HepG2 (cell line): ENCODE measurements around the gene ADAMTS18. TPM values are rescaled to one million over a fixed set of nuclear protein-coding genes. Genes with fewer than 3 reads are reported as not detected.

Experiments
- ATAC-seq: fragments of 200-7000 bp; cut with Tn5 transposase; 3 replicates; pipeline ENCODE4 v1.9.1; 2020; ENCODE audit warnings: mild to moderate bottlenecking, moderate library complexity
- BruUV-seq: library from RNA; stranded (reverse); fragments of 400-500 nt; replicated peaks from 2 replicates; lab custom pipeline; 2021; lab: Mats Ljungman, UMichigan
- CTCF ChIA-PET: fragments of 300-600 bp; formaldehyde crosslinking; extraction: SDS; loops from one replicate; lab custom pipeline; 2021; ENCODE audit warnings: low total read pairs, inconsistent platforms, low intra/inter-chr PET ratio; lab: Yijun Ruan, JAX
- POLR2A ChIA-PET: fragments of 350-600 bp; sonication (Branson Sonifier 250); formaldehyde crosslinking; loops from one replicate; lab custom pipeline; 2020; ENCODE audit warnings: antibody characterized with exemption, inconsistent platforms; lab: Yijun Ruan, JAX
- DNase-seq: peaks from one replicate; pipeline ENCODE4 v3.0.0-alpha.2; 2015; ENCODE audit warnings: low spot score
- FAIRE-seq: peaks from 3 replicates; lab custom pipeline; 2011; peaks lifted over from hg19 to GRCh38; lab: Jason Lieb, UNC
- H2AFZ ChIP-seq: one replicate; pipeline ENCODE4 v1.6.1; 2011; ENCODE audit warnings: low read length, inconsistent platforms
- H3K27ac ChIP-seq: fragments of 300-600 bp; 3 replicates; pipeline ENCODE4 v1.8.0; 2011; ENCODE audit warnings: mixed run types, mild to moderate bottlenecking, mixed read lengths, low read length, inconsistent platforms; ENCODE audit not compliant: insufficient read depth; ENCODE audit errors: extremely low read length
- H3K27me3 ChIP-seq, 2 experiments: fragments of 200-600 bp in 1 of 2; 2 replicates in 1 of 2; 3 replicates in 1 of 2; pipeline versions ENCODE4 v1.6.0 to v1.8.0; 2011; ENCODE audit warnings: low read length in 2 of 2, mild to moderate bottlenecking in 2 of 2, moderate library complexity in 2 of 2, inconsistent platforms in 1 of 2; ENCODE audit not compliant: insufficient read depth in 2 of 2, control insufficient read depth in 1 of 2
- H3K36me3 ChIP-seq, 2 experiments: fragments of 200-600 bp in 1 of 2; replicated peaks in 1 of 2; 2 replicates in 1 of 2; 3 replicates in 1 of 2; pipeline versions ENCODE4 v1.5.1 to v1.8.0; 2011; ENCODE audit warnings: low read length in 2 of 2, inconsistent platforms in 1 of 2; ENCODE audit not compliant: insufficient read depth in 2 of 2, control insufficient read depth in 1 of 2
- H3K4me1 ChIP-seq: 2 replicates; pipeline ENCODE4 v1.5.1; 2012; ENCODE audit warnings: low read length, inconsistent platforms; ENCODE audit not compliant: insufficient read depth
- H3K4me2 ChIP-seq: 2 replicates; pipeline ENCODE4 v1.6.0; 2011; ENCODE audit warnings: low read depth, low read length, inconsistent platforms
- H3K4me3 ChIP-seq, 3 experiments: fragments of 200-600 bp in 1 of 3; sonication (generic), shearing (Covaris generic) in 1 of 3; replicated peaks in 1 of 3; 2 replicates each; pipeline ENCODE4 v1.5.1; 2011 to 2016; ENCODE audit warnings: low read length in 3 of 3, inconsistent platforms in 2 of 3, low read depth in 2 of 3, mild to moderate bottlenecking in 2 of 3, control low read depth in 1 of 3, mixed read lengths in 1 of 3; ENCODE audit not compliant: insufficient read depth in 1 of 3
- H3K79me2 ChIP-seq: one replicate; pipeline ENCODE4 v1.6.1; 2011; ENCODE audit warnings: low read length, inconsistent platforms; ENCODE audit not compliant: insufficient read depth
- H3K9ac ChIP-seq: 2 replicates; pipeline ENCODE4 v1.6.0; 2011; ENCODE audit warnings: mild to moderate bottlenecking, low read depth, low read length, inconsistent platforms; ENCODE audit not compliant: insufficient read depth
- H3K9me3 ChIP-seq: 2 replicates; pipeline ENCODE4 v1.5.1; 2012; ENCODE audit warnings: mild to moderate bottlenecking, low read length
- H4K20me1 ChIP-seq: 2 replicates; pipeline ENCODE4 v1.6.0; 2011; ENCODE audit warnings: inconsistent platforms, mild to moderate bottlenecking, low read length, moderate library complexity; ENCODE audit not compliant: insufficient read depth
- ADNP ChIP-seq: sonication (generic); formaldehyde crosslinking; IDR thresholded peaks from 2 replicates; pipeline ENCODE4 v1.4.0; 2020; ENCODE audit warnings: missing genetic modification reagents
- KDM1A ChIP-seq: IDR thresholded peaks from 2 replicates; pipeline ENCODE4 v1.6.1; 2016; ENCODE audit warnings: missing compliant biosample characterization
- NR2F1 ChIP-seq, 2 experiments: fragments of 450-650 bp in 1 of 2; formaldehyde crosslinking in 1 of 2; IDR thresholded peaks; 2 replicates each; pipeline versions ENCODE4 v1.5.0 to v1.6.1; 2016 to 2020; ENCODE audit warnings: mild to moderate bottlenecking in 1 of 2, missing compliant biosample characterization in 1 of 2, missing genetic modification reagents in 1 of 2, moderate library complexity in 1 of 2
- STAG1 ChIP-seq: sonication (generic); formaldehyde crosslinking; IDR thresholded peaks from 2 replicates; pipeline ENCODE4 v1.4.0; 2020; ENCODE audit warnings: missing genetic modification reagents
- ZFP62 ChIP-seq: sonication (generic); formaldehyde crosslinking; IDR thresholded peaks from 2 replicates; pipeline ENCODE4 v1.4.0; 2020; ENCODE audit warnings: missing genetic modification reagents
- ZNF207 ChIP-seq: fragments of 450-650 bp; IDR thresholded peaks from 2 replicates; pipeline ENCODE4 v1.6.1; 2016; ENCODE audit warnings: antibody characterized with exemption, borderline replicate concordance
- ZNF460 ChIP-seq: sonication (generic); formaldehyde crosslinking; IDR thresholded peaks from 2 replicates; pipeline ENCODE4 v1.5.1; 2020; ENCODE audit warnings: missing genetic modification reagents, mild to moderate bottlenecking, borderline replicate concordance
- ZNF678 ChIP-seq: sonication (generic); formaldehyde crosslinking; IDR thresholded peaks from 2 replicates; pipeline ENCODE4 v1.4.0; 2020; ENCODE audit warnings: mild to moderate bottlenecking, missing genetic modification reagents
- WGBS: methylation state at CpG from one replicate; pipeline ENCODE4 v1.1.6; 2017; ENCODE audit warnings: low lambda C conversion rate; 5-methylcytosine and 5-hydroxymethylcytosine counted together
- in situ Hi-C: cut with HindIII; loops from 2 replicates; pipeline ENCODE4 v1.10.0; 2017; ENCODE audit warnings: low pct_unique_long_range_greater_than_20kb; ENCODE audit not compliant: extremely low pct_ligation_motif_present
- intact Hi-C: fragments of 100-400 bp; cut with micrococcal nuclease; formaldehyde crosslinking; loops from one replicate; pipeline ENCODE4 v1.10.0; 2022; ENCODE audit not compliant: unreplicated experiment
- polyA plus RNA-seq, 8 experiments: library from polyadenylated mRNA; depleted of rRNA in 3 of 8; stranded (reverse) in 7 of 8; unstranded in 1 of 8; fragments of >200 nt; fragmentation: Illumina TruSeq in 4 of 8; extraction: Trizol in 4 of 8; gene quantifications; 2 replicates each; pipeline versions ENCODE4 v1.2.1 to v1.2.3, GENCODE V29; 2011 to 2016; ENCODE audit warnings: low read depth in 4 of 8, missing spikeins in 1 of 8, mixed read lengths in 1 of 8; ENCODE audit not compliant: insufficient read depth in 1 of 8
- total RNA-seq, 5 experiments: library from RNA; depleted of rRNA; stranded (reverse); fragments of >200 nt; fragmentation: Illumina TruSeq; extraction: Trizol; gene quantifications; 2 replicates each; pipeline ENCODE4 v1.2.3, GENCODE V29; 2016; ENCODE audit warnings: low read depth in 1 of 5
- TF ChIP-seq, protein P1 (sequence below): sonication (generic); formaldehyde crosslinking; IDR thresholded peaks from 2 replicates; pipeline ENCODE4 v1.5.0; 2020; ENCODE audit warnings: mild to moderate bottlenecking, missing genetic modification reagents, moderate library complexity
- TF ChIP-seq, protein P2 (sequence below): IDR thresholded peaks from 2 replicates; pipeline ENCODE4 v1.6.1; 2016; ENCODE audit warnings: missing compliant biosample characterization, missing genetic modification reagents, borderline replicate concordance
- TF ChIP-seq, protein P3 (sequence below): sonication (generic); formaldehyde crosslinking; IDR thresholded peaks from 2 replicates; pipeline ENCODE4 v1.4.0; 2020; ENCODE audit warnings: missing genetic modification reagents, borderline replicate concordance

Gene ADAMTS18
- total and polyA plus RNA-seq, 2 of the 13 experiments (the other 11 are each of a cell fraction or from before 2014, with no cell fraction given): 0.01 TPM; not detected in 1

DNA sequence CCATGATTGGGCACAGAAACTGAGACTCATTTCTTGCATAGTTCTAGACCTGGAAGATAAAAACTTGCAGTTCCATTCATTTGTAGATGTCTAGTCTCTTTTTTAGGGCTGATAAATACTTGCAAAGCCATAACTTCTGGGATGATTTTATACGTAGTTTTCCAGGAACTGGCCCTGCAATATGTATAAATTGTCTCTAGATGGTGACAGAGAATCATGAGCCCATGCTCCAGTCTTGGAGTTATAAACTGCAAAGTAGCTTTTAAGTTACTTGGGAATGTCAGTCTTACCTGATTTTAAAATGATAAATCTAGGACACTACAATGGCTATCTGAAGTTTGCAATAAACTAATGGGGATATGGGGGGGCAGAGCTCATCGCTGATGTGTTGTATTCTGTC is 3.0 kb upstream of the ADAMTS18 start:
- H3K9me3 ChIP-seq: no peaks in the 10 kb centered on the region
- peaks cover 5 to 37% of the 10 kb centered on the region in 2 experiments; a peak in 4 of 5 replicates for H3K27me3 ChIP-seq
- H3K79me2 ChIP-seq: no peaks in the 10 kb centered on the region
- CTCF ChIA-PET: no interaction called here
- H4K20me1 ChIP-seq: no peaks in the 10 kb centered on the region
- 6% methylated on average over 2 of the region's 2 CpGs for WGBS
- no peak overlapping the region for H3K27ac ChIP-seq
- intact Hi-C loops (loop anchor here (1.0 kb wide), 2 partner anchors 146 to 202 kb away; no protein-coding TSS in a partner anchor), in situ Hi-C loops (no loop called here)
- BruUV-seq: no TSS peak
- H3K9ac ChIP-seq: no peak overlapping the region
- no peak for DNase-seq
- H3K4me1 ChIP-seq: no peaks in the 10 kb centered on the region
- no peak overlapping the region for H2AFZ ChIP-seq
- H3K36me3 ChIP-seq: no peaks in the 10 kb centered on the region
- FAIRE-seq: no peak
- ATAC-seq: no peak
- POLR2A ChIA-PET: no interaction called here
- TF ChIP-seq STAG1 (CRISPR knock-in tag) (peak; percentile 49), ADNP (CRISPR knock-in tag) (no peak), NR2F1 (CRISPR knock-in tag; IDR thresholded peaks at IDR 0.05) (no peak)
- TF ChIP-seq, protein P1, sequence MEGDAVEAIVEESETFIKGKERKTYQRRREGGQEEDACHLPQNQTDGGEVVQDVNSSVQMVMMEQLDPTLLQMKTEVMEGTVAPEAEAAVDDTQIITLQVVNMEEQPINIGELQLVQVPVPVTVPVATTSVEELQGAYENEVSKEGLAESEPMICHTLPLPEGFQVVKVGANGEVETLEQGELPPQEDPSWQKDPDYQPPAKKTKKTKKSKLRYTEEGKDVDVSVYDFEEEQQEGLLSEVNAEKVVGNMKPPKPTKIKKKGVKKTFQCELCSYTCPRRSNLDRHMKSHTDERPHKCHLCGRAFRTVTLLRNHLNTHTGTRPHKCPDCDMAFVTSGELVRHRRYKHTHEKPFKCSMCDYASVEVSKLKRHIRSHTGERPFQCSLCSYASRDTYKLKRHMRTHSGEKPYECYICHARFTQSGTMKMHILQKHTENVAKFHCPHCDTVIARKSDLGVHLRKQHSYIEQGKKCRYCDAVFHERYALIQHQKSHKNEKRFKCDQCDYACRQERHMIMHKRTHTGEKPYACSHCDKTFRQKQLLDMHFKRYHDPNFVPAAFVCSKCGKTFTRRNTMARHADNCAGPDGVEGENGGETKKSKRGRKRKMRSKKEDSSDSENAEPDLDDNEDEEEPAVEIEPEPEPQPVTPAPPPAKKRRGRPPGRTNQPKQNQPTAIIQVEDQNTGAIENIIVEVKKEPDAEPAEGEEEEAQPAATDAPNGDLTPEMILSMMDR (CRISPR knock-in tag): 0 out of 2 replicates have a peak, but pooled peaks have one; percentile 9
- no peak overlapping the region for H3K4me3 ChIP-seq
- no peak overlapping the region for H3K4me2 ChIP-seq

DNA sequence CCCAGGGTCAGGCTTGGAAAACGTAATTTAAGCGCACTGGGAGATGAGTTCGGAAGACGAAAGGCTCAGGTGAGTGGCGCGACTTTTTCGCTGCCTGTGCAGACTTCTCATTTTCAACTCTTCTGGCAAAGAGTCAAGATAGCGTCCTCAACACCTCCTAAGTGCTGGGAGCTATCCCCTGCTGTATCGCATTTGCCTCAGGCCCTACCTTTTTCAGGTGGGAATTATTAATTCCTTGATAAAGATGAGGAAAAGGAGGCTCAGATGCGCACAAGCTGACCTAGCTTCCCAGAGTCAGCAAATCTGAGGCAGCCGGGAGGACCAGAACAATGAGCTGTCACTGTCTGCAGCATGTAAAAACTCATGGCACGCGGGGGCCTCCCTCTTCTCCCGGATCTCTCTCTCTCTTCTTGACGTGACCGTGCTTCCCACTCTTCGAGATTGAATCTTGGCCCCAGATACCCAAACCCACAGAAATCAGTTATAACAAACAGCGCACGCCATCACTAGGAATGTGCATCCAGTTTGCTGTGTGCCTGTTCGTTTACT is 512 bp upstream of the ADAMTS18 start:
- no peak overlapping the region for H2AFZ ChIP-seq
- BruUV-seq: no TSS peak
- H3K4me2 ChIP-seq: no peak overlapping the region
- H3K4me3 ChIP-seq: no peak overlapping the region
- 8% methylated on average over 20 of the region's 20 CpGs for WGBS
- no peaks in the 10 kb centered on the region for H3K9me3 ChIP-seq
- no peak overlapping the region for H3K9ac ChIP-seq
- ChIA-PET POLR2A (no interaction called here), CTCF (no interaction called here)
- no peaks in the 10 kb centered on the region for H3K4me1 ChIP-seq
- ATAC-seq (no peak), DNase-seq (no peak), FAIRE-seq (no peak)
- in situ Hi-C loops: no loop called here
- H3K79me2 ChIP-seq: no peaks in the 10 kb centered on the region
- intact Hi-C loops: no loop called here
- H4K20me1 ChIP-seq: no peaks in the 10 kb centered on the region
- H3K27me3 ChIP-seq: peaks cover 5 to 46% of the 10 kb centered on the region in 2 experiments; a peak in 4 of 5 replicates
- H3K36me3 ChIP-seq: no peaks in the 10 kb centered on the region
- no peak overlapping the region for H3K27ac ChIP-seq
- TF ChIP-seq ZFP62 (CRISPR knock-in tag): no peak
- TF ChIP-seq ZNF207: no peak
- no peak for TF ChIP-seq ZNF460
- TF ChIP-seq, protein P2, sequence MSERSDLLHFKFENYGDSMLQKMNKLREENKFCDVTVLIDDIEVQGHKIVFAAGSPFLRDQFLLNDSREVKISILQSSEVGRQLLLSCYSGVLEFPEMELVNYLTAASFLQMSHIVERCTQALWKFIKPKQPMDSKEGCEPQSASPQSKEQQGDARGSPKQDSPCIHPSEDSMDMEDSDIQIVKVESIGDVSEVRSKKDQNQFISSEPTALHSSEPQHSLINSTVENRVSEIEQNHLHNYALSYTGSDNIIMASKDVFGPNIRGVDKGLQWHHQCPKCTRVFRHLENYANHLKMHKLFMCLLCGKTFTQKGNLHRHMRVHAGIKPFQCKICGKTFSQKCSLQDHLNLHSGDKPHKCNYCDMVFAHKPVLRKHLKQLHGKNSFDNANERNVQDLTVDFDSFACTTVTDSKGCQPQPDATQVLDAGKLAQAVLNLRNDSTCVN: no peak
- no peak for TF ChIP-seq KDM1A (CRISPR knock-in tag)
- TF ChIP-seq, protein P3, sequence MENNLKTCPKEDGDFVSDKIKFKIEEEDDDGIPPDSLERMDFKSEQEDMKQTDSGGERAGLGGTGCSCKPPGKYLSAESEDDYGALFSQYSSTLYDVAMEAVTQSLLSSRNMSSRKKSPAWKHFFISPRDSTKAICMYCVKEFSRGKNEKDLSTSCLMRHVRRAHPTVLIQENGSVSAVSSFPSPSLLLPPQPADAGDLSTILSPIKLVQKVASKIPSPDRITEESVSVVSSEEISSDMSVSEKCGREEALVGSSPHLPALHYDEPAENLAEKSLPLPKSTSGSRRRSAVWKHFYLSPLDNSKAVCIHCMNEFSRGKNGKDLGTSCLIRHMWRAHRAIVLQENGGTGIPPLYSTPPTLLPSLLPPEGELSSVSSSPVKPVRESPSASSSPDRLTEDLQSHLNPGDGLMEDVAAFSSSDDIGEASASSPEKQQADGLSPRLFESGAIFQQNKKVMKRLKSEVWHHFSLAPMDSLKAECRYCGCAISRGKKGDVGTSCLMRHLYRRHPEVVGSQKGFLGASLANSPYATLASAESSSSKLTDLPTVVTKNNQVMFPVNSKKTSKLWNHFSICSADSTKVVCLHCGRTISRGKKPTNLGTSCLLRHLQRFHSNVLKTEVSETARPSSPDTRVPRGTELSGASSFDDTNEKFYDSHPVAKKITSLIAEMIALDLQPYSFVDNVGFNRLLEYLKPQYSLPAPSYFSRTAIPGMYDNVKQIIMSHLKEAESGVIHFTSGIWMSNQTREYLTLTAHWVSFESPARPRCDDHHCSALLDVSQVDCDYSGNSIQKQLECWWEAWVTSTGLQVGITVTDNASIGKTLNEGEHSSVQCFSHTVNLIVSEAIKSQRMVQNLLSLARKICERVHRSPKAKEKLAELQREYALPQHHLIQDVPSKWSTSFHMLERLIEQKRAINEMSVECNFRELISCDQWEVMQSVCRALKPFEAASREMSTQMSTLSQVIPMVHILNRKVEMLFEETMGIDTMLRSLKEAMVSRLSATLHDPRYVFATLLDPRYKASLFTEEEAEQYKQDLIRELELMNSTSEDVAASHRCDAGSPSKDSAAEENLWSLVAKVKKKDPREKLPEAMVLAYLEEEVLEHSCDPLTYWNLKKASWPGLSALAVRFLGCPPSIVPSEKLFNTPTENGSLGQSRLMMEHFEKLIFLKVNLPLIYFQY (CRISPR knock-in tag): no peak
- TF ChIP-seq ZNF678 (CRISPR knock-in tag): no peak
